Left forelimb (tissue), 1 donor: ENCODE measurements around the gene EMC8.
"Not testable (repeated sequence)": the region's sequence is repeated elsewhere in the genome, so short reads cannot be mapped to it uniquely, and the experiment has no call there.

ENCODE experiments used
- DNase-seq: peaks from one replicate; pipeline ENCODE4 v3.0.0-alpha.2; 2018; ENCODE audit warnings: low spot score

The EMC8 gene

DNA sequence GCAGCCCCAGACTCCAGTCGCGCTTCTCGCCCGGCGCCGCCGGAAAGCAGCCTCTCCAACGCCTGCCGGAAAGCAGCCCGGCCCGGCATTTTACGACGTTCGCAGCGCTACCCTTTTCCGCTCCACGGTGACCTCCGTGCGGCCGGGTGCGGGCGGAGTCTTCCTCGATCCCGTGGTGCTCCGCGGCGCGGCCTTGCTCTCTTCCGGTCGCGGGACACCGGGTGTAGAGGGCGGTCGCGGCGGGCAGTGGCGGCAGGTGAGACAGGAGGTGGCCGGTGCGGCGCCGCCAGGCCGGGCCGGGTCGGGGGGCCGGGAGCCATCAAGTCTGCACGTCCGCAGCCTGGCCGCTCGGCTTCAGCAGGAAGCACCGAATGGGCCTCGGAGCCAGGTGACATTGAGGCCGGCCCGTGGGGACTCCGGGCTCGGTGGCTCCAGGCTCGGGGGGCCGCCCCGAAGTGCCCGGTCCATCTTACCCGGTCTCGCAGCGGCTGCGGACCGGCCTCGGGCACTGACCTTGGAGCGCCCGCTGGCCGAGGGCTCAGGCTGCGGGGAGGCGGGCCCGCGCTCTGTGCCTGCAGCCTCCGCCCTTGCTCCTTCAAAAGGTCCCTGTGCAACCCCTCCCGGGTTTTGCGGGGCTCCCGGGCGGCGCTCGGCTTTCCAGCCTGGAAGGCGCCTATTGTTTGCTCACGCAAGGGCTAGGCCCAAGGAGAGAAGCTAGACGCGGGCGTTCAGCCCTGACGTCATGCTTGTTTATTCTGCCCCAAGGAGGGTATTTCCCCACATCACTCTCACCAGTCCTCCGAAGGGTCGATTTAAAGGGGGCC lies at the start of gene EMC8, which contains the start of gene COX4I1:
Gene EMC8, minus strand, starts transcription at position 48 of the 824 bp plus-strand sequence. CDS start 249 bp downstream, outside the sequence.
Gene COX4I1, plus strand, starts transcription at position 199 of the 824 bp plus-strand sequence. CDS start 1,511 bp downstream, outside the sequence.
- peak; percentile 94 for DNase-seq

DNA sequence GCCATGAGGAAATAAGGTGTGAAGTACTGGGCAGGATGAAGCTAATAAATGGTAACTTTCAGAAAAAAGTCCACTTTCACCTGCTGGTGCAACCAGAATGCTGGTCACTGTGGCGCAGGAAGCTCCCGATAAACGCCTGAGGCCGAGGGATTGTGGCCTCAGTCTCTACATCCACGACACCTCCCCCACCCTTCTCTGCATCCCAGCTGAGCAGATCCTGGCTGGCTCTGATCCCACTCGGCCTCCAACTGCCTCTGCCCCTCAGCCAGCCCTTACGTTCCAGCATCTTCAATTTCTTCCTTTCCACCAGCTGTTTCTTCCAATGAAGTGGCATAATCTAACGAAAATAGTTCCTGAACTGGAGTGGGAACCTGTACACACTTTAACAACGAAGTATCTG lies 49.6 kb upstream of the EMC8 start:
- no peak for DNase-seq

DNA sequence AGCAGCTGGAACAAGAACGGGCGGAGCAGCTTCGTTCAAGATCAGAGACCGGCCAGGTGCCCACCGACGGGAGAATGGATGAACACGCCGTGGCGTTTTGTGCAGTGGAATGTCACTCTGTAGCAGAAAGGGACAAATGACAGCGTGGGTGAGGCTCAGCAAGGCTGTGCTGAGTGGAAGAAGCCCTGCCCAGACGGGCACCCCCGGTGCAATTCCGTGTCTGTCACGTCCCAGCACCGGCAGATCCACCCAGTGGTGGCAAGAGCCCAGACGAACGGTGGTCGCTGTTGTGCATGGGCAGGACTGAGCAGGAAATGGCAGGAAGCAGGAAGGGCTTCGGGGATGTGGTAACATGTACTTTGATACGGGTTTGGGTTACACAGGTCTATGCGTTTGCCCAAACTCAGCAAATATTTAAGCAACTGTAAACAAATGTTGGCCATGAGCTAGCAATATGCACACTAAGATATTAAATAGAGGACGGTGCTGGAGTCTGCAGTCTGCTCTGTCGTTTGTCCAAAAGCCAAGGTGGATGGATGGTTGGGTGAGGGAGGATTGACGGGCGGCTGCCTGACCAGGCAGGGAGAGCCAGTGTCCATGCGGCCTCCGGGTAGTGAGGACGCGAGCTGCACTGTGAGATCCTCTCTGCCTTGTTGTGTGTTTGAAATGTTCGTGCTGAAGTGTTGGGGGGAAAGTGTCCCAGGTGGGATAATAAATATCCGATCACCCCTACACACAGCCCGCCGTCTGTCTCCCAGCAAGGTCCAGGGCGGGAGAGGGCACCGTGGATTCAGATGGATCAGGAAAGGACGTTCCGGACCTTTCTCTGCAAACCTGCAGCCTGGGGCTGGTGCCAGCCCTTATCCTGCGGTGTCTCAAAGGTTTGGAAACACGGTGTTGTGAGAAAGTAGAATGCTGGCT lies 48.6 kb upstream of the EMC8 start:
- DNase-seq = no peak

DNA sequence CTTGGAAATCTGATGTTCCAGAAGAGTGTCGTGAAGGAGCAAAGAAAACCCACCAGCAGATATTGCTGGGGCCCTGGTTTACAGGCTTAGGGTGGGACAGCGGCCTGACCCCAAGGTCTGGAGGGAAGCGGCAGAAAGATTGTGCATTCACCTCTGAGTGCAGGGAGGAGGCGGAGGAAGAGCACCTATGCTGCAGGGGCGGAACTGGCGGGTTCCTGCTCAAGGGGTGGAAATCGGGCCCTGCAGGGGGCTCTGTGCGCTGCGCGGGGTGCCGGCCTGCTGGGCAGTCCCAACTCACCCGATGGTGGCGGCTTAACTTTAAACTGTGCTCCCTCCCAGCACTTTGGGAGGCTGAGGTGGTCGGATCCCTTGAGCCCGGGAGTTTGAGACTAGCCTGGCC lies 47.7 kb upstream of the EMC8 start:
- DNase-seq = no peak

GRCh38 chr16:85846461-85846860 lies 47.1 kb upstream of the EMC8 start:
- no peak for DNase-seq

GRCh38 chr16:85845266-85845665 lies 45.9 kb upstream of the EMC8 start:
- no peak for DNase-seq

DNA sequence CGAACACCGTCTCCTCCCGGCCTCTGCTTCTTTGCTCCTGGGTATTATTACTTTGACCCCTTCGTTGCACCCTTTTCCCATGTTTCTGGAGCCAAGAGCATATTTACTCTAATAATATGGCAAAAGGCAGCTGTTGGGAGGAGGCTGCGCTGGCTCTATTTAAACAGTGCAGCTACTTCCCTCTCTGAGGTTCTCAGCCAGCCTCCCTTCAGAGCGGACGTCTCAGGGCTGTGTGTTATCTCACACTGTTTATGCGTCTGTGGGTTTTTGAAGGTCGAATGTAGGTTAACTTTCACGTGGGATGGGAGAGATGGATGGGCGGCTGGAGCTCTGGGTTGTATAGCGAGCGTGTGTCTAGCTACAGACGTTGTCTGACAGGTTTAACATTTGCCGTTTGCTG lies 45.4 kb upstream of the EMC8 start:
- DNase-seq = no peak

- DNase-seq = no peak
Observed at GRCh38 chr16:85844169-85844481, 44.8 kb upstream of the EMC8 start.

DNA sequence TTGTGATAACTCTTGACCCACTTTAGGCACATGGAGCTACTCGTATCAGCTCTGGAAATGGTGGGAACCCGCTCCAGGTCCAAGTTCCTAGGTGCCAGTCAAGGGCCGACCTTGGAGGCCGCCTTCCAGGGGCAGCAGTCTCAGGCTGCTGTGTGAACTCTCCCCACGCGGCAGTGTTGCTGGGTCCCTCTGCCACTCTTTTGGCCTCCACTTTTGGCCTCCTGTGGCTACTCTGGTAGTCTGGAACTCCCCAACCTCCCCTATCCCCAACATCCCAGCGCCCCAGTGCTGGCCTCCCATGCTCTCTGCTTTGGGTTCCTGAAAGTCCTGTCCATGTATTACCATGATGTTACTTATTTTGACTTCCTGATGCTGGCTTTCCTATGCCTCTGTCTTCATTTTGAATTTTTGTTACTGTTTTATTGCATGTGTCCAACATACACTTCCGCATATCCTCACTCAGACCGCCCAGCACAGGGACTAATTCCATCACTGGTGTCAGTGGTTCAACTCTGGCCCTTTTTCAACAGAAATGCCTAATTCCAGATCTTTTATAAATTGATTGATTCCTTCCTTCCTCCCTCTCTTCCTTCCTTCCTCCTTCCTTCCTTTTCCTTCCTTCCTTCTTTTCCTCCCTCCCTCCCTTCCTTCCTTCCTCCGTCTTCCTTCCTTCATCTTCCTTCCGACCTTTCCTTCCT lies 44.3 kb upstream of the EMC8 start:
- DNase-seq = no peak

DNA sequence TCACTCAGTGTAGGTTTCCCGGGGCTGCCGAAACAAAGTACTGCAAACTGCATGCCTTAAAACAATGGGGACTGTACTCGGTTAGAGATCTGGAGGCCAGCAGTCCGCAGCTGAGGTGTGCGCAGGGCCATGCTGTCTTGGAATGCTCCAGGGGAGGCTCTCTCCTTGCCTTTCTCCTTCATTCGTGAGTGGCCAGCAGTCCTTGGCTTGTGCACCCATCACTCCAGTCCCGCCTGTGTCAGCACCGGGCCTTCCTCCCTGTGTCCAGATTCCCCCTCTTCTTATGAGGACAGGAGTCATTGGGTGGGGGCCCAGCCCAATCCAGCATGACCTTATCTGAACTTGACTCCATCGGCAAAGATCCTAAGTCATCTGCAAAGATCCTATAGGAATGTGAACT lies 43.5 kb upstream of the EMC8 start:
- no peak for DNase-seq

DNA sequence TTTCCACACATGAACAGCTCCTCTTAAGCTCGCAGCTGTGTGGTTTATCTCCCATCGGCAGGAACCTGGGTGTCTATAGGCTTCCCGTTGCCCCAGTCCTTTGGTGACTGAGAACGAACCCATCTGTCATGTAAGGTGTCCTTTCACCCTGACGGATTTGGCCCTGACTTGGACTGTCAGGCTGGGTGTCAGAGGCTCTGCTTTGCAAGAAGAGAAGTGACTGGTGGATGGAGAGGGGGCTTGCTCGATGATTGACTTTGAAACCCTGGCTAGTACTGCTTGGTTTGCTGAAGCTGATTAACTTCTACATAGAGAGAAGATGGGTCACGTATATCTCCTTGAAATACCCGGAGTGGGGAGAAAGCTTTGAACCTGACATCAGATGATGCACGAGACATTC lies 43.1 kb upstream of the EMC8 start:
- DNase-seq = no peak

DNA sequence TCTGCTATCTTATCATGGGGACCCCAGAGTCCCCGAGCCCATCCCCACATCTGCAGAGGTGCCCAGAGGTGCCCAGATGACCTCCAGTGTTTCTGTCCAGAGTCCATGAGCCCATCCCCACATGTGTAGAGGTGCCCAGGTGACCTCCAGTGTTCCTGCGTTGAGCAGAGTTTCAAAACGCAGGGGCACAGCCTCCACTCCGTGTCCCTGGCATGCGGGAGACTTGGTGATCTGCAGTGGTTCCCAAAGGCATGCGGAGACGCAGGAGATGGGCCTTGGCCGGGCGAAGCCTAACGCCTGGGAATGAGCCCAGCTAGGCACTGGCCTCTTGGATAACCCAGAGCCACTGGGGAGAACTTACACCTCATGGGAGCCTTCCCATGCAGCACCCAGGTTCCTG lies 41.5 kb upstream of the EMC8 start:
- DNase-seq = no peak

DNA sequence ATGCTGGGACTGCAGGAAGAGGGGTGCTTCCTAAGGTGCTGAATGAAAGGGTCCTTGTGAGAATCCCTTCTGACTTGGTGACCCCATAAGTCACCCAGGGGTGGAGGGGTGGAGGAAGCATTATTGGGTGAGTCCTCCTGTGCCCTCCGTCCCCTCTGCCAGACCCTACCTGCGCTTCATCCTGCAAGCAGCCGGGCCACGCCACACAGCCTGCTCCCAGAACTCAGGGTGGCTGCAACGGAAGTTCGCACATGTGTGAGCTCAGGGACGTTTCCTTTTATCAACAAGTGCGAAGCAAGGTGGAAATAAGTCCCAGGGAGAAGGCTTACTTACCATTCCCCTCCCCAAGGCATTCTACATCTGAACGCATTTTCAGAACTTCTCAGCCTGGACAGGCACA lies 41.1 kb upstream of the EMC8 start:
- no peak for DNase-seq

GRCh38 chr16:85839681-85840240 lies 40.4 kb upstream of the EMC8 start:
- DNase-seq = no peak

- no peak for DNase-seq
Observed at GRCh38 chr16:85838876-85839585, 39.7 kb upstream of the EMC8 start.

DNA sequence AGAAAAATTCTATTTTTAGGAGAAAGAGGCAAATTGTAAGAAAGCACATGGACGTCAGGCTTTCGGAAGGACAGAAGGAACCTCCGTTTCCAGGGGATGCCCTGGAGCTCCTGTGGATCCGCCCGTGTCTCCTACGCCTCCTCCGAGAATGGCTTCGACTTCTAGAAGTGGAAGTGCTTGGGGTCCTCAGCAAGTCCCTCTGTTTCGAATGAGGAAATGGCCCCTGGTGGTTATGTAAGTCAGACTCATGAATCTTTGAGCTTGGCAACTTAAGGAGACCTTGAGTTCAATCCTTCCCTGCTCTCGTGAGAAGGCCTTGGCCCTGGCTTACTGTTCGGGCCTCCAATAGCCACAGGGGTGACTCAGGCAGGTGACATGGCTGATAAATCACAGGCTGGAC lies 39.0 kb upstream of the EMC8 start:
- DNase-seq = no peak

DNA sequence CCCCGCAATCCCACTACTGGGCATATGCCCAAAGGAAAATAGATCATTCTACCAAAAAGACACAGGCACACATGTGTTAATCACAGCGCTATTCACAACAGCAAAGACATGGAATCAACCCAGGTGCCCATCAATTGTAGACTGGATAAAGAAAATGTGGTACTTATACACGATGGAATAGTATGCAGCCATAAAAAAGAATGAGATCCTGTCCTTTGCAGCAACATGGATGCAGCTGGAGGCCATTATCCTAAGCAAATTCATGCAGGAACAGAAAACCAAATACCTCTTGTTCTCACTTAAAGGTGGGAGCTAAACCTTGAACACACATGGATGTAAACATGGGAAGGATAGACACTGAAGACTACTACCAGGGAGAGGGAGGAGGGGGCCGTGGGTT lies 38.3 kb upstream of the EMC8 start:
- DNase-seq = not testable (repeated sequence)

DNA sequence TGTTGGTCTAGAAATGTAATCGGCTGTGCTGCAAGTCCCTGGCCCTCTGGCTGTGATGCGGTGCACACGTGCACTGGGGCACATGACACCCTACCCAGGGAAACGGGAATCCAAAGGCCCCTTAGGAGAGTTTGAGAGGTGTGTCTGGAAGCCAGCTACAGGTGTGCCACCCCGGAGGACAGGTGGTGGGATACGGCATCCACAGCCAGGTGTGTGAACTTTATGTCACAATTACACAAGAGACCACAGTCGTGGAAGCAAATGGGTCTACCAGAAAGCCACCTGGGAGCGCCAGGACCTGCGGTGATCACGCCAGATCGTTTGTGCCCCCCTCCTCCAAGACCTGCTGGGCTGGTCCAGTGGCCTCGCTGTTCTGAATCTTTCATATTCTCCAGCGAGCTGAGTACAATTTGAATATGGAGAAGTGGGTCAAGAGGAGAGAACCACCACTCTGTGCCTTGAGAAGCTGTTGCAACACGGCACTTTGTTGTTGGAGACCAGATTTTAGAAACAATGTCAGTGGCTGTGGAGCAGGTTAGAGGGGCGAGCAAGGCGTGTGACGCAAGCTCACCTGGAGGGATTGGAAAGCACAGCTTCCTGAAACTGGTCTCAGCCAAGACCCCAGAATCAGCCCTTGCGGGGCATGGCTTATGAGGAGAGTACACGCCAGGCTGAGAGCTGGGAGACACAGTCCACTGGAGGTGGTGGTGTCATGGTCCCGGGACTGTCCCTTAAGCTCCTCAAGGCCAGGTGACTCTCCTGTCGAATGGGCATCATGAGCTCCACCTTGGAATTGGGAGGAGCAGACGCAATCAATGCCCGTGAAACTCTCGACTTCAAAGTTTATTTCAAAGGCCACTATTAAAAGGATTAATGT lies 37.6 kb upstream of the EMC8 start:
- DNase-seq = no peak

DNA sequence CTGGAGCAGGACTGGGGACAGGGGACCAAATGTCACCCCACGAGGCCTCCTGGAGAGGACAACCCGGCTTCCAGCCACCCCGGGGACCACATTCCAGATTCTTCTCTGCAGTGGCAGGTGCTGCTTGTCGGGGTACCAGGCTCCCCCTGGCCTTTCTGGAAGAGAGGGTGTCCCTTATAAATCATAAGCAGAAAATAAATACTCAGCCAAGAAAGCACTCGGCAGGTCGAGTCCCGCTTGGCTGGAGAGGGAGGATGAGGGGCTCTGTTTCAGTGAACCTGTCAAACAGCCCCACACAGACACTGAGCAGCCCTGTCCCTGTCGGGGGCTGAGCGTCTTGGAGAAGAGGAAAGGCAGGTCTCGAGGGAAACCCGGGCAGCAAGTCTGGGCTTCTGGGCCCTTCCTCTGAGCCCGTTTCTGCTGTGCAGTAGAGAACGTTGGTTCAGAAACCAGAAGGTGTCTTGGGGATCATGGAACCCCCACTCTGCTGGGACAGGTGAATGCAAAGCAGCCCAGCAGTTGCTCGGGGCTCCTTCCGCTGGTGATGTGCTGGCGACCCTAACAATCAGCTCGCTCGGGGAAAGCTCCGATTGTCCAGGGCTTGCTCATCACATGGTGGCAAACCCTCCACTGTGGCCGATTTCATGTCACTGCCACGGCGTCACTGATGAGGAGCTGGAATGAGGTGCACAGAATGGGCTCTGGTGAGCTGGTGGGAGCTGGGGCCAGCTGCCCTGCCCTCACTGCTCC lies 36.8 kb upstream of the EMC8 start:
- DNase-seq = no peak
